H9 (cell line): ENCODE results near the gene LRRC36. TPM values are rescaled to one million over a fixed set of nuclear protein-coding genes. Genes with fewer than 3 reads are reported as not detected.

ENCODE experiments used
- DNase-seq: peaks from one replicate; pipeline ENCODE4 v3.0.0-alpha.2; 2017
- H2AFZ ChIP-seq: one replicate; pipeline ENCODE4 v1.6.1; 2013; ENCODE audit warnings: mild to moderate bottlenecking, low read length, control low read depth, moderate library complexity
- H2AK5ac ChIP-seq: 2 replicates; pipeline ENCODE4 v1.6.1; 2013; ENCODE audit warnings: low read length, control low read depth, mixed read lengths; ENCODE audit not compliant: insufficient read length
- H2BK120ac ChIP-seq: one replicate; pipeline ENCODE4 v1.6.1; 2013; ENCODE audit warnings: low read depth, mild to moderate bottlenecking, low read length, control low read depth, inconsistent platforms; ENCODE audit not compliant: poor library complexity, severe bottlenecking
- H2BK12ac ChIP-seq: 2 replicates; pipeline ENCODE4 v1.6.1; 2013; ENCODE audit warnings: low read length, control low read depth, mixed read lengths, low read depth; ENCODE audit not compliant: insufficient read length
- H2BK15ac ChIP-seq: 2 replicates; pipeline ENCODE4 v1.6.1; 2013; ENCODE audit warnings: low read depth, low read length, control low read depth
- H2BK20ac ChIP-seq: one replicate; pipeline ENCODE4 v1.6.1; 2013; ENCODE audit warnings: low read depth, mild to moderate bottlenecking, low read length, control low read depth, inconsistent platforms; ENCODE audit not compliant: poor library complexity, severe bottlenecking
- H2BK5ac ChIP-seq: 2 replicates; pipeline ENCODE4 v1.6.1; 2013; ENCODE audit warnings: low read length, control low read depth, mixed read lengths; ENCODE audit not compliant: insufficient read length
- H3K14ac ChIP-seq: 2 replicates; pipeline ENCODE4 v1.6.1; 2013; ENCODE audit warnings: low read length, control low read depth; ENCODE audit not compliant: insufficient read depth
- H3K18ac ChIP-seq: 2 replicates; pipeline ENCODE4 v1.6.1; 2013; ENCODE audit warnings: low read depth, mild to moderate bottlenecking, mixed read lengths, low read length, control low read depth; ENCODE audit not compliant: insufficient read length
- H3K23ac ChIP-seq: 2 replicates; pipeline ENCODE4 v1.6.1; 2013; ENCODE audit warnings: low read length, control low read depth, mixed read lengths, low read depth; ENCODE audit not compliant: insufficient read length
- H3K23me2 ChIP-seq: 2 replicates; pipeline ENCODE4 v1.6.1; 2013; ENCODE audit warnings: low read depth, mild to moderate bottlenecking, mixed read lengths, low read length, control low read depth; ENCODE audit not compliant: insufficient read length, poor library complexity, severe bottlenecking
- H3K27ac ChIP-seq: 2 replicates; pipeline ENCODE4 v1.5.1; 2013; ENCODE audit warnings: low read length, control low read depth, mixed read lengths, low read depth; ENCODE audit not compliant: insufficient read length
- H3K27me3 ChIP-seq: 2 replicates; pipeline ENCODE4 v1.6.1; 2013; ENCODE audit warnings: low read length, control low read depth, inconsistent platforms; ENCODE audit not compliant: insufficient read depth
- H3K4ac ChIP-seq: 2 replicates; pipeline ENCODE4 v1.6.1; 2013; ENCODE audit warnings: low read depth, mild to moderate bottlenecking, control low read depth, inconsistent platforms, low read length, moderate library complexity
- H3K4me1 ChIP-seq: 2 replicates; pipeline ENCODE4 v1.6.1; 2013; ENCODE audit warnings: low read length, control low read depth, inconsistent platforms; ENCODE audit not compliant: insufficient read depth
- H3K4me2 ChIP-seq: 2 replicates; pipeline ENCODE4 v1.6.1; 2013; ENCODE audit warnings: low read length, control low read depth, mixed read lengths; ENCODE audit not compliant: insufficient read length, insufficient read depth
- H3K56ac ChIP-seq: 2 replicates; pipeline ENCODE4 v1.6.1; 2013; ENCODE audit warnings: low read depth, mild to moderate bottlenecking, mixed read lengths, low read length, control low read depth; ENCODE audit not compliant: insufficient read length
- H3K79me1 ChIP-seq: 2 replicates; pipeline ENCODE4 v1.6.1; 2013; ENCODE audit warnings: low read depth, mild to moderate bottlenecking, moderate library complexity, low read length, control low read depth, inconsistent platforms; ENCODE audit not compliant: insufficient read depth, poor library complexity, severe bottlenecking
- H3K79me2 ChIP-seq: 2 replicates; pipeline ENCODE4 v1.6.1; 2013; ENCODE audit warnings: low read length, control low read depth, inconsistent platforms; ENCODE audit not compliant: insufficient read depth
- H3K9ac ChIP-seq: 2 replicates; pipeline ENCODE4 v1.6.1; 2013; ENCODE audit warnings: low read length, control low read depth, mixed read lengths; ENCODE audit not compliant: insufficient read length; ENCODE audit errors: extremely low read depth
- H3K9me3 ChIP-seq: one replicate; pipeline ENCODE4 v1.6.1; 2013; ENCODE audit warnings: low read depth, low read length, inconsistent platforms; ENCODE audit not compliant: control insufficient read depth
- H3T11ph ChIP-seq: one replicate; pipeline ENCODE4 v1.6.1; 2013; ENCODE audit warnings: mild to moderate bottlenecking, low read length, control low read depth, inconsistent platforms
- H4K20me1 ChIP-seq: one replicate; pipeline ENCODE4 v1.6.1; 2013; ENCODE audit not compliant: control insufficient read depth, insufficient read length, insufficient read depth
- H4K5ac ChIP-seq: 2 replicates; pipeline ENCODE4 v1.6.1; 2013; ENCODE audit warnings: low read depth, mild to moderate bottlenecking, mixed read lengths, low read length, control low read depth; ENCODE audit not compliant: insufficient read length
- H4K8ac ChIP-seq: replicated peaks from 2 replicates; pipeline ENCODE4 v1.6.1; 2013; ENCODE audit warnings: low read length, control low read depth, mixed read lengths, low read depth; ENCODE audit not compliant: insufficient read length
- H4K91ac ChIP-seq: 2 replicates; pipeline ENCODE4 v1.6.1; 2013; ENCODE audit warnings: low read depth, mild to moderate bottlenecking, moderate library complexity, mixed read lengths, low read length, control low read depth; ENCODE audit not compliant: insufficient read length
- H3K27ac Mint-ChIP-seq, 3 experiments: 2 replicates in 2 of 3; 3 replicates in 1 of 3; pipeline ENCODE4 v1.8.0; 2020 to 2021; ENCODE audit warnings: mixed read lengths in 3 of 3, mild to moderate bottlenecking in 1 of 3, moderate library complexity in 1 of 3
- H3K27me3 Mint-ChIP-seq: 2 replicates; pipeline ENCODE4 v1.8.0; 2021; ENCODE audit warnings: low read depth, mild to moderate bottlenecking, moderate library complexity, mixed read lengths
- H3K36me3 Mint-ChIP-seq, 3 experiments: 2 replicates in 2 of 3; 3 replicates in 1 of 3; pipeline ENCODE4 v1.8.0; 2020 to 2021; ENCODE audit warnings: low read depth in 3 of 3, mixed read lengths in 3 of 3; ENCODE audit not compliant: insufficient read depth in 1 of 3
- H3K4me1 Mint-ChIP-seq, 2 experiments: 2 replicates each; pipeline ENCODE4 v1.8.0; 2020; ENCODE audit warnings: mixed read lengths in 2 of 2
- H3K4me3 Mint-ChIP-seq, 2 experiments: 2 replicates in 1 of 2; 3 replicates in 1 of 2; pipeline ENCODE4 v1.8.0; 2020 to 2021; ENCODE audit warnings: mild to moderate bottlenecking in 2 of 2, mixed read lengths in 2 of 2, moderate library complexity in 1 of 2
- H3K9me3 Mint-ChIP-seq, 2 experiments: 2 replicates in 1 of 2; 3 replicates in 1 of 2; pipeline ENCODE4 v1.8.0; 2020; ENCODE audit warnings: mild to moderate bottlenecking in 2 of 2, mixed read lengths in 2 of 2, moderate library complexity in 1 of 2
- CTCF ChIP-seq: fragments of 200-600 bp; sonication (generic); conservative IDR thresholded peaks from 3 replicates; pipeline ENCODE4 v1.8.0; 2021; ENCODE audit warnings: antibody characterized with exemption, mild to moderate bottlenecking
- WGBS: extraction: QIAGEN DNeasy Blood & Tissue Kit; methylation state at CpG from one replicate; pipeline ENCODE4 v1.1.7; 2013; ENCODE audit warnings: missing lambda C conversion rate, low lambda C conversion rate, mixed read lengths; ENCODE audit not compliant: insufficient read length; ENCODE audit errors: extremely low coverage; 5-methylcytosine and 5-hydroxymethylcytosine counted together
- total RNA-seq: library from RNA; stranded (reverse); gene quantifications from 2 replicates; pipeline ENCODE4 v1.2.1, GENCODE V29; 2021

Gene LRRC36
- total RNA-seq, 1 experiment from 2014 or later, result not detected

DNA sequence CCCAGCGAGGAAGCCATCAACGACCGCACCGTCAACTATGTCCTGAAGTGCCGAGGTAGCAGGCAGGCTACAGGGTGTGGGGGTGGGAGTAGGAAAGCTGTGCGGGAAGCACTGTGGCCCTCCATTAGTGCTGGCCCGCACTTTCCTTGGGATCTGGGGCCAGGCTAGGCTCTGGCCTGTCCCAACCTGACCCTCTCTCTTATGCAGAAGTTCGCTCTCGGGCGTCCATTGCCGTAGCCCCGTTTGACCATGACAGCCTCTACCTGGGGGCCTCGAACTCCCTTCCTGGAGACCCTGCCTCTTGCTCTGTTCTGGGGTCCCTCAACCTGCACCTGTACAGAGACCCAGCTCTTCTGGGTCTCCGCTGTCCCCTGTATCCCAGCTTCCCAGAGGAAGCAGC is 38.7 kb upstream of the LRRC36 start:
- Histone ChIP-seq H3T11ph (no peak overlapping the region), H2BK120ac (no peak overlapping the region), H4K8ac (no peak overlapping the region), H3K79me1 (no peaks in the 10 kb centered on the region), H3K9ac (no peak overlapping the region), H3K4me2 (no peak overlapping the region), H3K27me3 (no peaks in the 10 kb centered on the region), H2AFZ (no peak overlapping the region), H4K5ac (no peak overlapping the region), H3K23me2 (no peaks in the 10 kb centered on the region), H3K14ac (no peak overlapping the region), H3K56ac (no peak overlapping the region), H3K18ac (no peak overlapping the region), H3K79me2 (no peaks in the 10 kb centered on the region), H3K4me1 (no peaks in the 10 kb centered on the region), H2BK20ac (no peak overlapping the region), H3K4ac (no peak overlapping the region), H3K9me3 (no peaks in the 10 kb centered on the region), H4K20me1 (no peaks in the 10 kb centered on the region), H3K23ac (no peak overlapping the region), H2BK12ac (no peak overlapping the region), H3K27ac (no peak overlapping the region), H4K91ac (no peak overlapping the region), H2BK15ac (no peak overlapping the region), H2AK5ac (no peak overlapping the region), H2BK5ac (no peak overlapping the region)
- DNase-seq, result no peak
- peaks cover 0 to 3% (median 0%) of the 10 kb centered on the region in 3 experiments; a peak in 1 of 7 replicates for H3K36me3 Mint-ChIP-seq
- H3K27me3 Mint-ChIP-seq, result peaks cover 12% of the 10 kb centered on the region
- TF ChIP-seq CTCF, result no peak
- H3K27ac Mint-ChIP-seq, result no peak overlapping the region
- H3K9me3 Mint-ChIP-seq, result no peaks in the 10 kb centered on the region
- 0 out of 4 replicates have a peak, but pooled peaks cover 0 to 2% of the 10 kb centered on the region in 2 experiments for H3K4me1 Mint-ChIP-seq
- H3K4me3 Mint-ChIP-seq, result no peak overlapping the region
- no CpG with 5 or more reads among the region's 14 CpGs for WGBS
